T-helper 2 cell (primary cell): ENCODE measurements around the gene NKTR.
"Not testable (repeated sequence)": the region's sequence is repeated elsewhere in the genome, so short reads cannot be mapped to it uniquely, and the experiment has no call there.

Experiments
- DNase-seq, 5 experiments: peaks; one replicate each; pipeline versions ENCODE4 v3.0.0 to v3.0.0-alpha.2; 2012 to 2022

NKTR gene

GRCh38 chr3:42597098-42597497, 3.4 kb upstream of the NKTR start:
- not testable (repeated sequence) for DNase-seq

GRCh38 chr3:42600958-42601675, 631 bp downstream of the NKTR start:
- DNase-seq = peak in 4 of 5 experiments; percentile 31 to 71 (median 44)

- DNase-seq = peak in 1 of 5 experiments; percentile 67
These were observed 1.6 kb downstream of the NKTR start for GRCh38 chr3:42601896-42602581.

GRCh38 chr3:42602961-42603360, 2.5 kb downstream of the NKTR start:
- no peak for DNase-seq

- no peak for DNase-seq
These were observed 5.2 kb downstream of the NKTR start for GRCh38 chr3:42605546-42606173.

GRCh38 chr3:42608581-42608980, 8.1 kb downstream of the NKTR start:
- no peak for DNase-seq

GRCh38 chr3:42610976-42611375, 10.5 kb downstream of the NKTR start:
- DNase-seq = peak in 1 of 5 experiments; percentile 22

GRCh38 chr3:42612217-42612616, 11.7 kb downstream of the NKTR start:
- no peak for DNase-seq

- no peak for DNase-seq
These were observed 12.4 kb downstream of the NKTR start for GRCh38 chr3:42612928-42613327.

GRCh38 chr3:42613462-42613861, 13.0 kb downstream of the NKTR start:
- DNase-seq = no peak

GRCh38 chr3:42631620-42632019, 31.1 kb downstream of the NKTR start:
- no peak for DNase-seq

GRCh38 chr3:42632146-42632545, 31.7 kb downstream of the NKTR start:
- no peak for DNase-seq

GRCh38 chr3:42633544-42633943, 33.1 kb downstream of the NKTR start:
- no peak for DNase-seq

GRCh38 chr3:42635111-42635510, 34.6 kb downstream of the NKTR start:
- peak in 1 of 5 experiments; percentile 80 for DNase-seq

GRCh38 chr3:42637001-42637400, 36.5 kb downstream of the NKTR start:
- no peak for DNase-seq

GRCh38 chr3:42638339-42638842, 37.9 kb downstream of the NKTR start:
- DNase-seq = peak in 3 of 5 experiments; percentile 27 to 94 (median 47)

- no peak for DNase-seq
These were observed 38.7 kb downstream of the NKTR start for GRCh38 chr3:42639192-42639591.

- no peak for DNase-seq
These were observed 39.6 kb downstream of the NKTR start for GRCh38 chr3:42640129-42640528.

GRCh38 chr3:42640771-42641370, 40.4 kb downstream of the NKTR start:
- no peak for DNase-seq

GRCh38 chr3:42647821-42648459, 47.5 kb downstream of the NKTR start:
- DNase-seq = no peak

- DNase-seq = no peak
These were observed 48.5 kb downstream of the NKTR start for GRCh38 chr3:42649006-42649405.

GRCh38 chr3:42649783-42650182, 49.3 kb downstream of the NKTR start:
- no peak for DNase-seq
